K562 (cell line): ENCODE measurements around the gene S100A6.

Source experiments
- BACH1 ChIP-seq: fragments of 200-800 bp; sonication (Bioruptor generic); IDR thresholded peaks from 2 replicates; pipeline ENCODE4 v1.6.1; 2016; ENCODE audit warnings: missing genetic modification characterization, missing compliant biosample characterization
- BHLHE40 ChIP-seq: IDR thresholded peaks from 2 replicates; pipeline ENCODE4 v1.6.1; 2011; ENCODE audit warnings: low read length, improper control_type of control experiment
- CAMTA2 ChIP-seq: fragments of 250-450 bp; sonication (Bioruptor Pico); conservative IDR thresholded peaks from 2 replicates; pipeline ENCODE4 v1.5.1; 2022
- HCFC1 ChIP-seq: IDR thresholded peaks from 2 replicates; pipeline ENCODE4 v1.6.1; 2012; ENCODE audit warnings: low read depth, low read length, improper control_type of control experiment
- MAFK ChIP-seq: IDR thresholded peaks from 2 replicates; pipeline ENCODE4 v1.6.1; 2011; ENCODE audit warnings: low read length, improper control_type of control experiment
- POLR2AphosphoS5 ChIP-seq: IDR thresholded peaks from 2 replicates; pipeline ENCODE4 v1.6.1; 2011; ENCODE audit warnings: mild to moderate bottlenecking, low read depth, low read length, moderate library complexity; ENCODE audit not compliant: control insufficient read depth, insufficient read depth
- TF ChIP-seq, protein P1 (sequence below): sonication (generic); formaldehyde crosslinking; IDR thresholded peaks from 2 replicates; pipeline ENCODE4 v1.8.0; 2022; ENCODE audit warnings: mild to moderate bottlenecking, missing genetic modification reagents
- TF ChIP-seq, protein P2 (sequence below), 2 experiments: fragments of 450-650 bp; IDR thresholded peaks; 2 replicates each; pipeline ENCODE4 v1.6.1; 2018; ENCODE audit warnings: mild to moderate bottlenecking in 2 of 2, low read depth in 1 of 2; ENCODE audit not compliant: partially characterized antibody in 2 of 2
- TF ChIP-seq, protein P3 (sequence below), 3 experiments: IDR thresholded peaks in 2 of 3; conservative IDR thresholded peaks in 1 of 3; 2 replicates each; pipeline ENCODE4 v1.5.1; 2011 to 2012; ENCODE audit warnings: low read length in 3 of 3, mild to moderate bottlenecking in 3 of 3, control low read depth in 2 of 3, improper control_type of control experiment in 1 of 3, inconsistent platforms in 1 of 3, low read depth in 1 of 3, mixed read lengths in 1 of 3, moderate library complexity in 1 of 3; ENCODE audit not compliant: insufficient read depth in 2 of 3

DNA sequence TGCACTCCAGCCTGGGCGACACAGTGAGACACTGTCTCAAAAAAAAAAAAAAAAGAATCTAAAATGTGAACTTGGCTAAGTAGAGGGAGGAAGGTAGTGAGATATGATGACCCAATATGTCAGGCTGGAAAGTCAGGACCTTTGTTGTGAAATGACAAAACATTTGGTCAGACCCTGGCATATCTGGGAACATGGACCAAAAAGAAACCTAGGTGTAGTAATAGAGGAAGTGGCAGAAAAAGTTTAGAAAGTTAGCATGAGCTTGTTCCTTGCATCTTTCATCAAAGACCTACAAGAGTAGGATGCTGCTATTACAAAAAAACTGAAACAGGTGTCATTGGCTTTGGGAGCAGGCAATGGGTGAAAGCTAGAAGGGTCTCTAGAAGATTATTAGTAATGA, 20.6 kb upstream of the S100A6 start:
- TF ChIP-seq, protein P1, sequence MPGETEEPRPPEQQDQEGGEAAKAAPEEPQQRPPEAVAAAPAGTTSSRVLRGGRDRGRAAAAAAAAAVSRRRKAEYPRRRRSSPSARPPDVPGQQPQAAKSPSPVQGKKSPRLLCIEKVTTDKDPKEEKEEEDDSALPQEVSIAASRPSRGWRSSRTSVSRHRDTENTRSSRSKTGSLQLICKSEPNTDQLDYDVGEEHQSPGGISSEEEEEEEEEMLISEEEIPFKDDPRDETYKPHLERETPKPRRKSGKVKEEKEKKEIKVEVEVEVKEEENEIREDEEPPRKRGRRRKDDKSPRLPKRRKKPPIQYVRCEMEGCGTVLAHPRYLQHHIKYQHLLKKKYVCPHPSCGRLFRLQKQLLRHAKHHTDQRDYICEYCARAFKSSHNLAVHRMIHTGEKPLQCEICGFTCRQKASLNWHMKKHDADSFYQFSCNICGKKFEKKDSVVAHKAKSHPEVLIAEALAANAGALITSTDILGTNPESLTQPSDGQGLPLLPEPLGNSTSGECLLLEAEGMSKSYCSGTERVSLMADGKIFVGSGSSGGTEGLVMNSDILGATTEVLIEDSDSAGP (CRISPR knock-in tag), result no peak
- TF ChIP-seq HCFC1, result no peak
- no peak for TF ChIP-seq BACH1
- TF ChIP-seq, protein P2, sequence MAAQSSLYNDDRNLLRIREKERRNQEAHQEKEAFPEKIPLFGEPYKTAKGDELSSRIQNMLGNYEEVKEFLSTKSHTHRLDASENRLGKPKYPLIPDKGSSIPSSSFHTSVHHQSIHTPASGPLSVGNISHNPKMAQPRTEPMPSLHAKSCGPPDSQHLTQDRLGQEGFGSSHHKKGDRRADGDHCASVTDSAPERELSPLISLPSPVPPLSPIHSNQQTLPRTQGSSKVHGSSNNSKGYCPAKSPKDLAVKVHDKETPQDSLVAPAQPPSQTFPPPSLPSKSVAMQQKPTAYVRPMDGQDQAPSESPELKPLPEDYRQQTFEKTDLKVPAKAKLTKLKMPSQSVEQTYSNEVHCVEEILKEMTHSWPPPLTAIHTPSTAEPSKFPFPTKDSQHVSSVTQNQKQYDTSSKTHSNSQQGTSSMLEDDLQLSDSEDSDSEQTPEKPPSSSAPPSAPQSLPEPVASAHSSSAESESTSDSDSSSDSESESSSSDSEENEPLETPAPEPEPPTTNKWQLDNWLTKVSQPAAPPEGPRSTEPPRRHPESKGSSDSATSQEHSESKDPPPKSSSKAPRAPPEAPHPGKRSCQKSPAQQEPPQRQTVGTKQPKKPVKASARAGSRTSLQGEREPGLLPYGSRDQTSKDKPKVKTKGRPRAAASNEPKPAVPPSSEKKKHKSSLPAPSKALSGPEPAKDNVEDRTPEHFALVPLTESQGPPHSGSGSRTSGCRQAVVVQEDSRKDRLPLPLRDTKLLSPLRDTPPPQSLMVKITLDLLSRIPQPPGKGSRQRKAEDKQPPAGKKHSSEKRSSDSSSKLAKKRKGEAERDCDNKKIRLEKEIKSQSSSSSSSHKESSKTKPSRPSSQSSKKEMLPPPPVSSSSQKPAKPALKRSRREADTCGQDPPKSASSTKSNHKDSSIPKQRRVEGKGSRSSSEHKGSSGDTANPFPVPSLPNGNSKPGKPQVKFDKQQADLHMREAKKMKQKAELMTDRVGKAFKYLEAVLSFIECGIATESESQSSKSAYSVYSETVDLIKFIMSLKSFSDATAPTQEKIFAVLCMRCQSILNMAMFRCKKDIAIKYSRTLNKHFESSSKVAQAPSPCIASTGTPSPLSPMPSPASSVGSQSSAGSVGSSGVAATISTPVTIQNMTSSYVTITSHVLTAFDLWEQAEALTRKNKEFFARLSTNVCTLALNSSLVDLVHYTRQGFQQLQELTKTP (IDR thresholded peaks at IDR 0.05; ENCODE audit: low read depth in 1 of 2, partially characterized antibody in 2 of 2), result no peak
- TF ChIP-seq, protein P3, sequence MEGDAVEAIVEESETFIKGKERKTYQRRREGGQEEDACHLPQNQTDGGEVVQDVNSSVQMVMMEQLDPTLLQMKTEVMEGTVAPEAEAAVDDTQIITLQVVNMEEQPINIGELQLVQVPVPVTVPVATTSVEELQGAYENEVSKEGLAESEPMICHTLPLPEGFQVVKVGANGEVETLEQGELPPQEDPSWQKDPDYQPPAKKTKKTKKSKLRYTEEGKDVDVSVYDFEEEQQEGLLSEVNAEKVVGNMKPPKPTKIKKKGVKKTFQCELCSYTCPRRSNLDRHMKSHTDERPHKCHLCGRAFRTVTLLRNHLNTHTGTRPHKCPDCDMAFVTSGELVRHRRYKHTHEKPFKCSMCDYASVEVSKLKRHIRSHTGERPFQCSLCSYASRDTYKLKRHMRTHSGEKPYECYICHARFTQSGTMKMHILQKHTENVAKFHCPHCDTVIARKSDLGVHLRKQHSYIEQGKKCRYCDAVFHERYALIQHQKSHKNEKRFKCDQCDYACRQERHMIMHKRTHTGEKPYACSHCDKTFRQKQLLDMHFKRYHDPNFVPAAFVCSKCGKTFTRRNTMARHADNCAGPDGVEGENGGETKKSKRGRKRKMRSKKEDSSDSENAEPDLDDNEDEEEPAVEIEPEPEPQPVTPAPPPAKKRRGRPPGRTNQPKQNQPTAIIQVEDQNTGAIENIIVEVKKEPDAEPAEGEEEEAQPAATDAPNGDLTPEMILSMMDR (IDR thresholded peaks at IDR 0.05 in 2 of 3, conservative IDR thresholded peaks at IDR 0.05 in 1 of 3; ENCODE audit: insufficient read depth in 2 of 3, low read depth in 1 of 3, low read length in 3 of 3), result no peak
- TF ChIP-seq BHLHE40, result no peak
- no peak for TF ChIP-seq MAFK
- TF ChIP-seq CAMTA2 (CRISPR knock-in tag), result no peak
- no peak for TF ChIP-seq POLR2AphosphoS5
